SK-N-SH (cell line): ENCODE results near the gene MGST2. TPM values are rescaled to one million over a fixed set of nuclear protein-coding genes. Genes with fewer than 3 reads are reported as not detected.

ENCODE experiments used
- CTCF ChIA-PET: fragments of 300-600, 350-600 bp; formaldehyde crosslinking; extraction: SDS; loops from one replicate; lab custom pipeline; 2021; lab: Yijun Ruan, JAX
- POLR2A ChIA-PET: fragments of 350-600 bp; sonication (Branson Sonifier 250); formaldehyde crosslinking; extraction: SDS; loops from one replicate; lab custom pipeline; 2020; ENCODE audit warnings: antibody characterized with exemption, inconsistent platforms; lab: Yijun Ruan, JAX
- DNase-seq: peaks from one replicate; pipeline ENCODE4 v3.0.0; 2012
- H2AFZ ChIP-seq: fragments of 200-600 bp; sonication (generic); 2 replicates; pipeline ENCODE4 v1.8.1; 2016; ENCODE audit warnings: antibody characterized with exemption, mild to moderate bottlenecking, low read depth
- H3F3A ChIP-seq: fragments of 200-600 bp; sonication (generic); replicated peaks from 2 replicates; pipeline ENCODE3; 2016; ENCODE audit warnings: antibody characterized with exemption, mild to moderate bottlenecking; ENCODE audit not compliant: insufficient read depth
- H3K27ac ChIP-seq, 2 experiments: fragments of 200-500 bp in 1 of 2; fragments of 200-600 bp in 1 of 2; sonication (Bioruptor generic) in 1 of 2; sonication (generic), shearing (Covaris generic) in 1 of 2; 2 replicates each; pipeline versions ENCODE4 v1.5.1 to v1.6.1; 2014 to 2016; ENCODE audit warnings: low read depth in 2 of 2, inconsistent platforms in 1 of 2, low read length in 1 of 2, mild to moderate bottlenecking in 1 of 2, mixed read lengths in 1 of 2
- H3K27me3 ChIP-seq: fragments of 200-600 bp; sonication (generic), shearing (Covaris generic); 2 replicates; pipeline ENCODE4 v1.6.1; 2016; ENCODE audit warnings: mixed run types; ENCODE audit not compliant: insufficient read depth
- H3K36me3 ChIP-seq, 2 experiments: fragments of 200-500 bp in 1 of 2; fragments of 200-600 bp in 1 of 2; sonication (Bioruptor generic) in 1 of 2; sonication (generic) in 1 of 2; replicated peaks in 1 of 2; 2 replicates each; pipeline versions ENCODE3 to v1.5.1; 2014 to 2016; ENCODE audit warnings: low read length in 1 of 2, mild to moderate bottlenecking in 1 of 2; ENCODE audit not compliant: insufficient read depth in 2 of 2, control insufficient read depth in 1 of 2
- H3K4me1 ChIP-seq, 2 experiments: fragments of 200-500 bp in 1 of 2; fragments of 200-600 bp in 1 of 2; sonication (Bioruptor generic) in 1 of 2; sonication (generic), shearing (Covaris generic) in 1 of 2; 2 replicates each; pipeline versions ENCODE4 v1.5.1 to v1.6.1; 2014 to 2016; ENCODE audit warnings: low read depth in 1 of 2, low read length in 1 of 2, mixed run types in 1 of 2; ENCODE audit not compliant: insufficient read depth in 2 of 2, control insufficient read depth in 1 of 2
- H3K4me2 ChIP-seq: fragments of 200-600 bp; sonication (generic), shearing (Covaris generic); 2 replicates; pipeline ENCODE4 v1.6.1; 2017; ENCODE audit warnings: mixed run types
- H3K4me3 ChIP-seq, 2 experiments: fragments of 200-500 bp in 1 of 2; fragments of 200-600 bp in 1 of 2; sonication (Bioruptor generic) in 1 of 2; sonication (generic), shearing (Covaris generic) in 1 of 2; 2 replicates each; pipeline versions ENCODE4 v1.5.1 to v1.8.1; 2014 to 2016; ENCODE audit warnings: low read depth in 2 of 2, inconsistent platforms in 1 of 2, low read length in 1 of 2, mild to moderate bottlenecking in 1 of 2, mixed read lengths in 1 of 2, moderate library complexity in 1 of 2
- H3K79me2 ChIP-seq: fragments of 200-600 bp; sonication (generic); 2 replicates; pipeline ENCODE4 v1.8.1; 2017; ENCODE audit warnings: mild to moderate bottlenecking; ENCODE audit not compliant: insufficient read depth
- H3K9ac ChIP-seq: fragments of 200-600 bp; sonication (generic); 2 replicates; pipeline ENCODE4 v1.6.1; 2017; ENCODE audit warnings: mixed run types
- H3K9me2 ChIP-seq: fragments of 200-600 bp; sonication (generic); 2 replicates; pipeline ENCODE4 v1.6.1; 2017; ENCODE audit warnings: mixed run types
- H3K9me3 ChIP-seq: fragments of 200-600 bp; sonication (generic); 2 replicates; pipeline ENCODE4 v1.6.1; 2017; ENCODE audit warnings: mixed run types, mild to moderate bottlenecking, moderate library complexity
- H4K20me1 ChIP-seq: fragments of 200-600 bp; sonication (generic); 2 replicates; pipeline ENCODE4 v1.6.1; 2017; ENCODE audit warnings: mild to moderate bottlenecking, mixed run types; ENCODE audit not compliant: insufficient read depth
- ELF1 ChIP-seq: IDR thresholded peaks from 2 replicates; pipeline ENCODE4 v1.4.0; 2012
- EP300 ChIP-seq, 2 experiments: IDR thresholded peaks; 2 replicates each; pipeline versions ENCODE4 v1.4.0 to v1.6.1; 2012; ENCODE audit warnings: borderline replicate concordance in 1 of 2, low read depth in 1 of 2, low read length in 1 of 2
- EZH2phosphoT487 ChIP-seq: fragments of 200-600 bp; sonication (generic); IDR thresholded peaks from 2 replicates; pipeline ENCODE4 v1.6.1; 2017; ENCODE audit warnings: low read depth, mixed run types, mild to moderate bottlenecking, antibody characterized with exemption, moderate library complexity, borderline replicate concordance
- FOSL2 ChIP-seq: IDR thresholded peaks from 2 replicates; pipeline ENCODE4 v1.4.0; 2012; ENCODE audit warnings: low read depth, mild to moderate bottlenecking, moderate library complexity, borderline replicate concordance
- FOXJ3 ChIP-seq: sonication (generic); formaldehyde crosslinking; IDR thresholded peaks from 2 replicates; pipeline ENCODE4 v1.5.1; 2020; ENCODE audit warnings: mild to moderate bottlenecking, missing genetic modification reagents
- GATA2 ChIP-seq: sonication (generic); formaldehyde crosslinking; IDR thresholded peaks from 2 replicates; pipeline ENCODE4 v1.5.0; 2020; ENCODE audit warnings: mild to moderate bottlenecking, missing genetic modification reagents
- IRF3 ChIP-seq: fragments of 150-350 bp; IDR thresholded peaks from 2 replicates; pipeline ENCODE4 v1.6.1; 2016; ENCODE audit warnings: mild to moderate bottlenecking, low read depth, low read length
- JUND ChIP-seq: IDR thresholded peaks from 2 replicates; pipeline ENCODE4 v1.4.0; 2012
- MAX ChIP-seq: IDR thresholded peaks from 2 replicates; pipeline ENCODE4 v1.4.0; 2012; ENCODE audit warnings: low read depth
- MEF2A ChIP-seq: IDR thresholded peaks from 2 replicates; pipeline ENCODE4 v1.4.0; 2012; ENCODE audit warnings: low read depth, borderline replicate concordance
- MXI1 ChIP-seq: IDR thresholded peaks from 2 replicates; pipeline ENCODE4 v1.6.1; 2012; ENCODE audit warnings: mild to moderate bottlenecking, low read depth, low read length, improper control_type of control experiment
- POLR2AphosphoS5 ChIP-seq: IDR thresholded peaks from 2 replicates; pipeline ENCODE4 v1.6.1; 2012; ENCODE audit warnings: low read depth, low read length
- RAD21 ChIP-seq: IDR thresholded peaks from 2 replicates; pipeline ENCODE4 v1.6.1; 2012; ENCODE audit warnings: mild to moderate bottlenecking, low read length
- RCOR1 ChIP-seq: fragments of 150-350 bp; IDR thresholded peaks from 2 replicates; pipeline ENCODE4 v1.6.1; 2017; ENCODE audit warnings: antibody characterized with exemption, low read length
- RFX5 ChIP-seq: IDR thresholded peaks from 2 replicates; pipeline ENCODE4 v1.6.1; 2012; ENCODE audit warnings: mild to moderate bottlenecking, improper control_type of control experiment, low read length
- SIN3A ChIP-seq: IDR thresholded peaks from 2 replicates; pipeline ENCODE4 v1.6.1; 2012; ENCODE audit warnings: low read depth, mild to moderate bottlenecking, low read length, moderate library complexity, borderline replicate concordance
- TCF12 ChIP-seq: IDR thresholded peaks from 2 replicates; pipeline ENCODE4 v1.4.0; 2012
- TEAD4 ChIP-seq: IDR thresholded peaks from 2 replicates; pipeline ENCODE4 v1.4.0; 2012; ENCODE audit warnings: mild to moderate bottlenecking, borderline replicate concordance; ENCODE audit not compliant: insufficient read depth
- USF1 ChIP-seq: IDR thresholded peaks from 2 replicates; pipeline ENCODE4 v1.4.0; 2012; ENCODE audit warnings: low read depth, borderline replicate concordance
- USF2 ChIP-seq: fragments of 150-350 bp; IDR thresholded peaks from 2 replicates; pipeline ENCODE4 v1.6.1; 2017; ENCODE audit warnings: antibody characterized with exemption, low read length, low read depth, borderline replicate concordance
- WGBS: methylation state at CpG from one replicate; pipeline ENCODE4 v1.1.6; 2017; ENCODE audit warnings: low lambda C conversion rate; 5-methylcytosine and 5-hydroxymethylcytosine counted together
- polyA plus RNA-seq, 3 experiments: library from polyadenylated mRNA; depleted of rRNA; stranded (reverse); fragments of >200 nt; gene quantifications; 2 replicates each; pipeline ENCODE4 v1.2.3, GENCODE V29; 2012

The MGST2 gene
- polyA plus RNA-seq, 1 of the 3 experiments (the other 2 are of a cell fraction), result 26.5 TPM

GRCh38 chr4:139684351-139684750 lies 18.7 kb downstream of the MGST2 start:
- Histone ChIP-seq H3K9me2 (no peaks in the 10 kb centered on the region), H3K4me1 (no peaks in the 10 kb centered on the region), H3K9ac (no peak overlapping the region), H3K9me3 (no peaks in the 10 kb centered on the region), H4K20me1 (no peaks in the 10 kb centered on the region), H3K27me3 (no peaks in the 10 kb centered on the region), H3K36me3 (peaks cover 3 to 8% of the 10 kb centered on the region in 2 experiments), H3K4me2 (no peak overlapping the region), H3K27ac (no peak overlapping the region), H2AFZ (no peak overlapping the region), H3F3A (no peaks in the 10 kb centered on the region), H3K79me2 (no peaks in the 10 kb centered on the region; the same call in 1 of the 2 replicates)
- no peak for DNase-seq
- WGBS, result 75% methylated on average over 1 of the region's 1 CpG
- CTCF ChIA-PET, result interaction anchor here (2.0 kb wide), 1 partner anchor 15 kb away, joined by 4 read pairs; no protein-coding TSS in a partner anchor
- TF ChIP-seq RFX5 (no peak), USF2 (no peak), SIN3A (no peak), MEF2A (no peak), TCF12 (0 out of 2 replicates have a peak, but pooled peaks have one; percentile 23), TEAD4 (no peak), POLR2AphosphoS5 (no peak)
- TF ChIP-seq, all 33 proteins: peak for 1
- POLR2A ChIA-PET, result no interaction called here
- no peak overlapping the region for H3K4me3 ChIP-seq

- Histone ChIP-seq H3K4me2 (no peak overlapping the region), H3K9ac (no peak overlapping the region), H3K79me2 (no peaks in the 10 kb centered on the region; the same call in 1 of the 2 replicates), H3K27me3 (no peaks in the 10 kb centered on the region), H3K9me3 (no peaks in the 10 kb centered on the region), H3K4me3 (no peak overlapping the region), H3K36me3 (peaks cover 0 to 2% of the 10 kb centered on the region in 2 experiments), H3K27ac (no peak overlapping the region), H2AFZ (no peak overlapping the region), H3K9me2 (no peaks in the 10 kb centered on the region), H4K20me1 (no peaks in the 10 kb centered on the region), H3K4me1 (no peaks in the 10 kb centered on the region), H3F3A (no peaks in the 10 kb centered on the region)
- no peak for TF ChIP-seq ELF1
- no peak for TF ChIP-seq MXI1
- TF ChIP-seq EP300 (IDR thresholded peaks at IDR 0.05; ENCODE audit: borderline replicate concordance in 1 of 2, low read depth in 1 of 2, low read length in 1 of 2), result no peak
- POLR2A ChIA-PET, result no interaction called here
- CTCF ChIA-PET, result interaction anchor here (0.7 to 2.0 kb wide), 2 partner anchors 14 to 28 kb away, joined by 4 to 6 read pairs; no protein-coding TSS in a partner anchor
- WGBS, result 89% methylated on average over 5 of the region's 5 CpGs
- no peak for DNase-seq
Observed at GRCh38 chr4:139685180-139685579, 19.6 kb downstream of the MGST2 start.

GRCh38 chr4:139686130-139686529 lies 20.5 kb downstream of the MGST2 start:
- H3F3A ChIP-seq, result no peaks in the 10 kb centered on the region
- H3K79me2 ChIP-seq, result no peaks in the 10 kb centered on the region; the same call in 1 of the 2 replicates
- no peak overlapping the region for H2AFZ ChIP-seq
- ChIA-PET POLR2A (no interaction called here), CTCF (interaction anchor here (2.0 kb wide), 1 partner anchor 13 kb away, joined by 4 read pairs; no protein-coding TSS in a partner anchor)
- H3K27ac ChIP-seq, result no peak overlapping the region
- H4K20me1 ChIP-seq, result no peaks in the 10 kb centered on the region
- no peaks in the 10 kb centered on the region for H3K27me3 ChIP-seq
- no peak overlapping the region for H3K4me2 ChIP-seq
- H3K9ac ChIP-seq, result no peak overlapping the region
- H3K4me1 ChIP-seq, result no peaks in the 10 kb centered on the region
- H3K36me3 ChIP-seq, result peaks cover 0 to 2% of the 10 kb centered on the region in 2 experiments
- H3K9me2 ChIP-seq, result no peaks in the 10 kb centered on the region
- H3K9me3 ChIP-seq, result no peaks in the 10 kb centered on the region
- no peak for DNase-seq
- H3K4me3 ChIP-seq, result no peak overlapping the region
- 57% methylated on average over 1 of the region's 1 CpG for WGBS
- TF ChIP-seq IRF3 (no peak), USF1 (no peak), FOSL2 (no peak), FOXJ3 (CRISPR knock-in tag) (no peak), RCOR1 (no peak), TCF12 (no peak), RAD21 (no peak), GATA2 (no peak), EZH2phosphoT487 (no peak), JUND (no peak), MAX (no peak)
